PC-9 (cell line): Measurements from ENCODE around the gene SNAPC4.

Source experiments
- EZH2 ChIP-seq: fragments of 200-600 bp; sonication (generic); IDR thresholded peaks from 2 replicates; pipeline ENCODE4 v1.8.0; 2017; ENCODE audit warnings: antibody characterized with exemption, low read depth
- TF ChIP-seq, protein P1 (sequence below): fragments of 200-600 bp; sonication (generic); conservative IDR thresholded peaks from 2 replicates; pipeline ENCODE4 v1.6.1; 2017; ENCODE audit warnings: mixed run types, antibody characterized with exemption, mild to moderate bottlenecking, moderate library complexity

DNA sequence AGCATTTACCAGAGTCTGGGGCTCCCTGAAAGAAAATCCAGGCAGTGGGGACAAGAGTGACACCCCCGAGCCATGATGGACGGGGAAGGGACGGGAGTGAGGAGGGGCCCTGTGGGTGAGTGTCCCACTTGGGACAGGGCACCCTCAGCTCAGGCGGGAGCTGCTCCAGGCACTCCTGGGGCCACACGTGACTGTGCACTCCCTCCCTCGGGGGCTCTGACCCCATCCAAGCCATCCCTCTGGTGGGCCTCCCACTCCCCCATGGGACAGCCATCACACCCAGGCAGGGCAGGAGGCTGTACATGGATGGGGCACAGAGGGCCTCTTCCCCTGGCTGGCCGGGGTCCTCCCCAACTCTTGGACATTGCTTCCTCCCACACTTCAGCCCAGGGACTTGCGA lies 23.5 kb downstream of the SNAPC4 start:
- no peak for TF ChIP-seq EZH2
- TF ChIP-seq, protein P1, sequence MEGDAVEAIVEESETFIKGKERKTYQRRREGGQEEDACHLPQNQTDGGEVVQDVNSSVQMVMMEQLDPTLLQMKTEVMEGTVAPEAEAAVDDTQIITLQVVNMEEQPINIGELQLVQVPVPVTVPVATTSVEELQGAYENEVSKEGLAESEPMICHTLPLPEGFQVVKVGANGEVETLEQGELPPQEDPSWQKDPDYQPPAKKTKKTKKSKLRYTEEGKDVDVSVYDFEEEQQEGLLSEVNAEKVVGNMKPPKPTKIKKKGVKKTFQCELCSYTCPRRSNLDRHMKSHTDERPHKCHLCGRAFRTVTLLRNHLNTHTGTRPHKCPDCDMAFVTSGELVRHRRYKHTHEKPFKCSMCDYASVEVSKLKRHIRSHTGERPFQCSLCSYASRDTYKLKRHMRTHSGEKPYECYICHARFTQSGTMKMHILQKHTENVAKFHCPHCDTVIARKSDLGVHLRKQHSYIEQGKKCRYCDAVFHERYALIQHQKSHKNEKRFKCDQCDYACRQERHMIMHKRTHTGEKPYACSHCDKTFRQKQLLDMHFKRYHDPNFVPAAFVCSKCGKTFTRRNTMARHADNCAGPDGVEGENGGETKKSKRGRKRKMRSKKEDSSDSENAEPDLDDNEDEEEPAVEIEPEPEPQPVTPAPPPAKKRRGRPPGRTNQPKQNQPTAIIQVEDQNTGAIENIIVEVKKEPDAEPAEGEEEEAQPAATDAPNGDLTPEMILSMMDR, result no peak
